ENCODE measurements around the gene CSF1R.
"Not testable (repeated sequence)": the region's sequence is repeated elsewhere in the genome, so short reads cannot be mapped to it uniquely, and the experiment has no call there.

CSF1R gene

GRCh38 chr5:150057511-150057910 lies 28.8 kb downstream of the CSF1R start:
- Histone ChIP-seq H3K27ac (ENCODE audit: low read length) (no peak overlapping the region), H3K9me3 (ENCODE audit: control insufficient read depth in 1 of 2, low read length in 2 of 2) (no peaks in the 10 kb centered on the region), H3K4me1 (ENCODE audit: control insufficient read depth in 1 of 2, insufficient read depth in 2 of 2, low read length in 2 of 2) (no peaks in the 10 kb centered on the region), H3K4me3 (ENCODE audit: low read depth in 1 of 2, low read length in 2 of 2) (no peak overlapping the region), H3K36me3 (ENCODE audit: control insufficient read depth in 1 of 2, insufficient read depth in 2 of 2, low read length in 2 of 2) (peaks cover 31 to 32% of the 10 kb centered on the region in 2 donors), H3K27me3 (ENCODE audit: low read depth, low read length) (no peaks in the 10 kb centered on the region)

GRCh38 chr5:150057052-150057451 lies 29.3 kb downstream of the CSF1R start:
- peaks cover 35 to 36% of the 10 kb centered on the region in 2 donors for H3K36me3 ChIP-seq (ENCODE audit: control insufficient read depth in 1 of 2, insufficient read depth in 2 of 2, low read length in 2 of 2)

GRCh38 chr5:150056075-150056443 lies 30.3 kb downstream of the CSF1R start:
- Histone ChIP-seq H3K27me3 (ENCODE audit: low read depth, low read length) (no peaks in the 10 kb centered on the region), H3K9me3 (ENCODE audit: control insufficient read depth in 1 of 2, low read length in 2 of 2) (no peaks in the 10 kb centered on the region), H3K4me3 (ENCODE audit: low read depth in 1 of 2, low read length in 2 of 2) (no peak overlapping the region), H3K36me3 (ENCODE audit: control insufficient read depth in 1 of 2, insufficient read depth in 2 of 2, low read length in 2 of 2) (peaks cover 45 to 46% of the 10 kb centered on the region in 2 donors), H3K27ac (ENCODE audit: low read length) (no peak overlapping the region), H3K4me1 (ENCODE audit: control insufficient read depth in 1 of 2, insufficient read depth in 2 of 2, low read length in 2 of 2) (no peaks in the 10 kb centered on the region)

More at GRCh38 chr5:150057052-150057451, 29.3 kb downstream of the CSF1R start:
- no peaks in the 10 kb centered on the region for H3K9me3 ChIP-seq (ENCODE audit: control insufficient read depth in 1 of 2, low read length in 2 of 2)
- H3K27me3 ChIP-seq (ENCODE audit: low read depth, low read length): no peaks in the 10 kb centered on the region
- no peaks in the 10 kb centered on the region for H3K4me1 ChIP-seq (ENCODE audit: control insufficient read depth in 1 of 2, insufficient read depth in 2 of 2, low read length in 2 of 2)
- no peak overlapping the region for H3K4me3 ChIP-seq (ENCODE audit: low read depth in 1 of 2, low read length in 2 of 2)
- H3K27ac ChIP-seq (ENCODE audit: low read length): no peak overlapping the region

- Histone ChIP-seq H3K36me3 (ENCODE audit: control insufficient read depth in 1 of 2, insufficient read depth in 2 of 2, low read length in 2 of 2) (peaks cover 51 to 52% of the 10 kb centered on the region in 2 donors), H3K4me3 (ENCODE audit: low read depth in 1 of 2, low read length in 2 of 2) (no peak overlapping the region), H3K27ac (ENCODE audit: low read length) (no peak overlapping the region)
Measured at GRCh38 chr5:150055326-150056074, 30.9 kb downstream of the CSF1R start.

GRCh38 chr5:150054569-150054968 lies 31.8 kb downstream of the CSF1R start:
- Histone ChIP-seq H3K36me3 (ENCODE audit: control insufficient read depth in 1 of 2, insufficient read depth in 2 of 2, low read length in 2 of 2) (peaks cover 60 to 61% of the 10 kb centered on the region in 2 donors), H3K4me1 (ENCODE audit: control insufficient read depth in 1 of 2, insufficient read depth in 2 of 2, low read length in 2 of 2) (no peaks in the 10 kb centered on the region), H3K9me3 (ENCODE audit: control insufficient read depth in 1 of 2, low read length in 2 of 2) (no peaks in the 10 kb centered on the region), H3K27me3 (ENCODE audit: low read depth, low read length) (no peaks in the 10 kb centered on the region), H3K27ac (ENCODE audit: low read length) (no peak overlapping the region), H3K4me3 (ENCODE audit: low read depth in 1 of 2, low read length in 2 of 2) (no peak overlapping the region)

More at GRCh38 chr5:150055326-150056074, 30.9 kb downstream of the CSF1R start:
- Histone ChIP-seq H3K4me1 (ENCODE audit: control insufficient read depth in 1 of 2, insufficient read depth in 2 of 2, low read length in 2 of 2) (no peaks in the 10 kb centered on the region), H3K9me3 (ENCODE audit: control insufficient read depth in 1 of 2, low read length in 2 of 2) (no peaks in the 10 kb centered on the region), H3K27me3 (ENCODE audit: low read depth, low read length) (no peaks in the 10 kb centered on the region)

- Histone ChIP-seq H3K4me3 (ENCODE audit: low read depth in 1 of 2, low read length in 2 of 2) (no peak overlapping the region), H3K9me3 (ENCODE audit: control insufficient read depth in 1 of 2, low read length in 2 of 2) (no peaks in the 10 kb centered on the region), H3K4me1 (ENCODE audit: control insufficient read depth in 1 of 2, insufficient read depth in 2 of 2, low read length in 2 of 2) (no peaks in the 10 kb centered on the region), H3K36me3 (ENCODE audit: control insufficient read depth in 1 of 2, insufficient read depth in 2 of 2, low read length in 2 of 2) (peaks cover 67 to 68% of the 10 kb centered on the region in 2 donors), H3K27me3 (ENCODE audit: low read depth, low read length) (no peaks in the 10 kb centered on the region), H3K27ac (ENCODE audit: low read length) (no peak overlapping the region)
Measured at GRCh38 chr5:150053713-150054392, 32.5 kb downstream of the CSF1R start.

GRCh38 chr5:150052956-150053712 lies 33.2 kb downstream of the CSF1R start:
- Histone ChIP-seq H3K4me3 (ENCODE audit: low read depth in 1 of 2, low read length in 2 of 2) (no peak overlapping the region), H3K27ac (ENCODE audit: low read length) (no peak overlapping the region), H3K27me3 (ENCODE audit: low read depth, low read length) (no peaks in the 10 kb centered on the region), H3K9me3 (ENCODE audit: control insufficient read depth in 1 of 2, low read length in 2 of 2) (no peaks in the 10 kb centered on the region), H3K36me3 (ENCODE audit: control insufficient read depth in 1 of 2, insufficient read depth in 2 of 2, low read length in 2 of 2) (peaks cover 75 to 76% of the 10 kb centered on the region in 2 donors), H3K4me1 (ENCODE audit: control insufficient read depth in 1 of 2, insufficient read depth in 2 of 2, low read length in 2 of 2) (no peaks in the 10 kb centered on the region)

- Histone ChIP-seq H3K27ac (ENCODE audit: low read length) (no peak overlapping the region), H3K9me3 (ENCODE audit: control insufficient read depth in 1 of 2, low read length in 2 of 2) (no peaks in the 10 kb centered on the region), H3K27me3 (ENCODE audit: low read depth, low read length) (no peaks in the 10 kb centered on the region), H3K36me3 (ENCODE audit: control insufficient read depth in 1 of 2, insufficient read depth in 2 of 2, low read length in 2 of 2) (peaks cover 82 to 83% of the 10 kb centered on the region in 2 donors), H3K4me1 (ENCODE audit: control insufficient read depth in 1 of 2, insufficient read depth in 2 of 2, low read length in 2 of 2) (no peaks in the 10 kb centered on the region), H3K4me3 (ENCODE audit: low read depth in 1 of 2, low read length in 2 of 2) (no peak overlapping the region)
Measured at GRCh38 chr5:150052226-150052955, 34.0 kb downstream of the CSF1R start.

GRCh38 chr5:150051657-150052195 lies 34.6 kb downstream of the CSF1R start:
- Histone ChIP-seq H3K27me3 (ENCODE audit: low read depth, low read length) (no peaks in the 10 kb centered on the region), H3K9me3 (ENCODE audit: control insufficient read depth in 1 of 2, low read length in 2 of 2) (no peaks in the 10 kb centered on the region), H3K27ac (ENCODE audit: low read length) (no peak overlapping the region), H3K4me1 (ENCODE audit: control insufficient read depth in 1 of 2, insufficient read depth in 2 of 2, low read length in 2 of 2) (no peaks in the 10 kb centered on the region), H3K36me3 (ENCODE audit: control insufficient read depth in 1 of 2, insufficient read depth in 2 of 2, low read length in 2 of 2) (peaks cover 85 to 89% of the 10 kb centered on the region in 2 donors), H3K4me3 (ENCODE audit: low read depth in 1 of 2, low read length in 2 of 2) (no peak overlapping the region)

- not testable (repeated sequence) for H3K9me3 ChIP-seq (ENCODE audit: control insufficient read depth in 1 of 2, low read length in 2 of 2); H3K4me3 ChIP-seq (ENCODE audit: low read depth in 1 of 2, low read length in 2 of 2); H3K27ac ChIP-seq (ENCODE audit: low read length); H3K27me3 ChIP-seq (ENCODE audit: low read depth, low read length); H3K4me1 ChIP-seq (ENCODE audit: control insufficient read depth in 1 of 2, insufficient read depth in 2 of 2, low read length in 2 of 2)
- peaks cover 87 to 92% of the 10 kb centered on the region in 2 donors for H3K36me3 ChIP-seq (ENCODE audit: control insufficient read depth in 1 of 2, insufficient read depth in 2 of 2, low read length in 2 of 2)
Measured at GRCh38 chr5:150050172-150050811, 36.1 kb downstream of the CSF1R start.
